Esophagus muscularis mucosa (tissue), 4 donors: Measurements from ENCODE around the gene RNASEH2A. TPM values are rescaled to one million over a fixed set of nuclear protein-coding genes. Genes with fewer than 3 reads are reported as not detected.

Source experiments
- DNase-seq: peaks from one replicate; pipeline ENCODE4 v3.0.0-alpha.2; 2017; ENCODE audit errors: extremely low spot score
- H3K27ac ChIP-seq, 4 donors: fragments of 200-600 bp; sonication (generic); replicated peaks in 1 of 4; 1 replicate in 3 of 4; 2 replicates in 1 of 4; pipeline ENCODE4 v1.5.1; 2016 to 2019; ENCODE audit warnings: mild to moderate bottlenecking in 1 of 4
- H3K27me3 ChIP-seq, 4 donors: fragments of 200-600 bp; sonication (generic); one replicate each; pipeline versions ENCODE4 v1.5.1 to v1.6.0; 2016 to 2019
- H3K36me3 ChIP-seq, 4 donors: fragments of 200-600 bp; sonication (generic); one replicate each; pipeline ENCODE4 v1.5.1; 2016 to 2019
- H3K4me1 ChIP-seq, 4 donors: fragments of 200-600 bp; sonication (generic); one replicate each; pipeline ENCODE4 v1.5.1; 2016 to 2019
- H3K4me3 ChIP-seq, 4 donors: fragments of 200-600 bp; sonication (generic); 1 replicate in 2 of 4; 2 replicates in 2 of 4; pipeline ENCODE4 v1.5.1; 2016 to 2019; ENCODE audit warnings: mild to moderate bottlenecking in 4 of 4, moderate library complexity in 1 of 4
- H3K9me3 ChIP-seq, 4 donors: fragments of 200-600 bp; sonication (generic); 1 replicate in 3 of 4; 2 replicates in 1 of 4; pipeline ENCODE4 v1.5.1; 2016 to 2019
- CTCF ChIP-seq, 3 experiments: fragments of 200-600 bp in 2 of 3; fragments of 450-650 bp in 1 of 3; sonication (generic) in 2 of 3; IDR thresholded peaks; one replicate each; pipeline ENCODE4 v1.5.1; 2017 to 2019; ENCODE audit warnings: antibody characterized with exemption in 3 of 3, mild to moderate bottlenecking in 2 of 3, moderate library complexity in 1 of 3
- EP300 ChIP-seq: sonication (generic); formaldehyde crosslinking; IDR thresholded peaks from one replicate; pipeline ENCODE4 v1.6.1; 2017; ENCODE audit warnings: antibody characterized with exemption
- POLR2A ChIP-seq: fragments of 450-650 bp; IDR thresholded peaks from one replicate; pipeline ENCODE4 v1.6.1; 2017; ENCODE audit warnings: antibody characterized with exemption, moderate library complexity, mild to moderate bottlenecking, low read depth
- POLR2AphosphoS5 ChIP-seq, 2 donors: sonication (generic); formaldehyde crosslinking; IDR thresholded peaks; one replicate each; pipeline ENCODE4 v1.6.1; 2017; ENCODE audit warnings: antibody characterized with exemption in 2 of 2
- WGBS: methylation state at CpG from one replicate; pipeline ENCODE4 v1.1.5; 2018; 5-methylcytosine and 5-hydroxymethylcytosine counted together
- intact Hi-C: fragments of 100-400 bp; cut with DNase I; formaldehyde crosslinking; loops from one replicate; pipeline ENCODE4 v1.15.1; 2023
- total RNA-seq, 4 donors: library from RNA; depleted of rRNA; stranded (reverse); fragments of >200 nt; gene quantifications; one replicate each; pipeline versions ENCODE4 v1.1.0 to v1.2.1, GENCODE V29; 2016

Gene RNASEH2A
- total RNA-seq, 4 donors from 2014 or later, result 2.7 to 6.6 (median 4.2) TPM

GRCh38 chr19:12834976-12835757 is 28.8 kb downstream of the RNASEH2A start:
- 9% methylated on average over 23 of the region's 39 CpGs for WGBS
- no peak overlapping the region for H3K27ac ChIP-seq
- DNase-seq, result no peak
- H3K4me1 ChIP-seq, result peaks cover 14 to 59% (median 40%) of the 10 kb centered on the region in 4 donors
- H3K36me3 ChIP-seq, result no peaks in the 10 kb centered on the region
- H3K27me3 ChIP-seq, result peaks cover 0 to 100% (median 89%) of the 10 kb centered on the region in 4 donors
- TF ChIP-seq EP300 (no peak), POLR2A (no peak), POLR2AphosphoS5 (IDR thresholded peaks at IDR 0.05) (no peak), CTCF (IDR thresholded peaks at IDR 0.05) (no peak)
- no peak overlapping the region for H3K4me3 ChIP-seq
- no peaks in the 10 kb centered on the region for H3K9me3 ChIP-seq
- intact Hi-C loops, result no loop called here

GRCh38 chr19:12836529-12836863 is 30.1 kb downstream of the RNASEH2A start:
- no peak for DNase-seq
- TF ChIP-seq POLR2AphosphoS5 (IDR thresholded peaks at IDR 0.05), result no peak
- WGBS, result 34% methylated on average over 3 of the region's 6 CpGs
- H3K4me1 ChIP-seq, result peaks cover 20 to 71% (median 51%) of the 10 kb centered on the region in 4 donors
- H3K4me3 ChIP-seq, result no peak overlapping the region
- peaks cover 0 to 100% (median 89%) of the 10 kb centered on the region in 4 donors for H3K27me3 ChIP-seq
- no peaks in the 10 kb centered on the region for H3K36me3 ChIP-seq
- H3K27ac ChIP-seq, result no peak overlapping the region
- intact Hi-C loops, result no loop called here
- no peaks in the 10 kb centered on the region for H3K9me3 ChIP-seq

- no peak for TF ChIP-seq POLR2AphosphoS5 (IDR thresholded peaks at IDR 0.05)
- TF ChIP-seq CTCF (IDR thresholded peaks at IDR 0.05), result no peak
- no peak for TF ChIP-seq EP300
- TF ChIP-seq POLR2A, result no peak
- peaks cover 20 to 68% (median 52%) of the 10 kb centered on the region in 4 donors for H3K4me1 ChIP-seq
Measured at GRCh38 chr19:12837225-12837624, 30.8 kb downstream of the RNASEH2A start.

GRCh38 chr19:12838182-12838885 is 31.9 kb downstream of the RNASEH2A start, which contains the start of gene MAST1:
TSS of gene MAST1 (plus strand) at chr19:12838515. CDS start at chr19:12838573, 58 bp downstream.
- intact Hi-C loops, result no loop called here
- DNase-seq, result no peak
- no peak within 1 kb of the TSS for H3K27ac ChIP-seq
- WGBS, result 0% methylated on average over 1 of the region's 69 CpGs
- peak; percentile 33 to 59 (median 51) for TF ChIP-seq CTCF (IDR thresholded peaks at IDR 0.05)
- no peak for TF ChIP-seq EP300
- TF ChIP-seq POLR2A, result no peak
- TF ChIP-seq POLR2AphosphoS5 (IDR thresholded peaks at IDR 0.05), result no peak
- H3K27me3 ChIP-seq, result peaks cover 0 to 100% (median 86%) of the 10 kb centered on the region in 4 donors
- H3K9me3 ChIP-seq, result no peaks in the 10 kb centered on the region
- H3K4me3 ChIP-seq, result peak within 1 kb of the TSS; percentile 30 to 51 (median 40)
- peaks cover 18 to 57% (median 42%) of the 10 kb centered on the region in 4 donors for H3K4me1 ChIP-seq
- H3K36me3 ChIP-seq, result no peaks in the 10 kb centered on the region

More at GRCh38 chr19:12837225-12837624, 30.8 kb downstream of the RNASEH2A start:
- Histone ChIP-seq H3K27me3 (peaks cover 0 to 100% (median 89%) of the 10 kb centered on the region in 4 donors), H3K27ac (no peak overlapping the region), H3K4me3 (no peak overlapping the region), H3K9me3 (no peaks in the 10 kb centered on the region), H3K36me3 (no peaks in the 10 kb centered on the region)
- intact Hi-C loops, result no loop called here
- WGBS, result 94% methylated on average over 4 of the region's 4 CpGs
- no peak for DNase-seq
